Prostate gland (tissue), 2 donors: ENCODE data around the gene KRCC1. TPM values are rescaled to one million over a fixed set of nuclear protein-coding genes. Genes with fewer than 3 reads are reported as not detected.

Experiments used
- DNase-seq: peaks from one replicate; pipeline ENCODE4 v3.0.0-alpha.2; 2019; ENCODE audit warnings: low spot score
- H3K27ac ChIP-seq, 2 donors: fragments of 200-600 bp; sonication (generic); 2 replicates each; pipeline ENCODE4 v1.5.1; 2017 to 2019
- H3K27me3 ChIP-seq: fragments of 200-600 bp; sonication (generic); replicated peaks from 2 replicates; pipeline ENCODE4 v1.5.1; 2019; ENCODE audit not compliant: insufficient read depth
- H3K36me3 ChIP-seq, 2 donors: fragments of 200-600 bp; sonication (generic); 1 replicate in 1 of 2; 2 replicates in 1 of 2; pipeline versions ENCODE4 v1.5.1 to v1.8.1; 2017 to 2019
- H3K4me1 ChIP-seq: fragments of 200-600 bp; sonication (generic); replicated peaks from 2 replicates; pipeline ENCODE4 v1.5.1; 2019
- H3K4me3 ChIP-seq, 2 donors: fragments of 200-600 bp; sonication (generic); 2 replicates each; pipeline ENCODE4 v1.5.1; 2017 to 2019
- H3K9me3 ChIP-seq: fragments of 200-600 bp; sonication (generic); 2 replicates; pipeline ENCODE4 v1.5.1; 2017
- POLR2A ChIP-seq: fragments of 450-650 bp; IDR thresholded peaks from one replicate; pipeline ENCODE4 v1.6.1; 2016; ENCODE audit warnings: antibody characterized with exemption, mild to moderate bottlenecking
- POLR2AphosphoS5 ChIP-seq: sonication (generic); formaldehyde crosslinking; IDR thresholded peaks from one replicate; pipeline ENCODE4 v1.6.1; 2017; ENCODE audit warnings: antibody characterized with exemption
- WGBS: methylation state at CpG from one replicate; pipeline ENCODE4 v1.1.5; 2018; 5-methylcytosine and 5-hydroxymethylcytosine counted together
- intact Hi-C: fragments of 100-400 bp; cut with DNase I; formaldehyde crosslinking; loops from one replicate; pipeline ENCODE4 v1.14.2; 2022
- total RNA-seq, 2 donors: library from RNA; depleted of rRNA; stranded (reverse); fragments of >200 nt; gene quantifications; one replicate each; pipeline ENCODE4 v1.1.0, GENCODE V29; 2016
- TF ChIP-seq, protein P1 (sequence below), 4 experiments: fragments of 200-600 bp in 2 of 4; fragments of 450-650 bp in 2 of 4; sonication (generic) in 2 of 4; IDR thresholded peaks; 1 replicate in 3 of 4; 2 replicates in 1 of 4; pipeline ENCODE4 v1.5.1; 2016 to 2019; ENCODE audit warnings: antibody characterized with exemption in 4 of 4, mild to moderate bottlenecking in 2 of 4, moderate library complexity in 2 of 4

Gene KRCC1
- total RNA-seq, 2 donors from 2014 or later, result 18.7 to 36.6 TPM

DNA sequence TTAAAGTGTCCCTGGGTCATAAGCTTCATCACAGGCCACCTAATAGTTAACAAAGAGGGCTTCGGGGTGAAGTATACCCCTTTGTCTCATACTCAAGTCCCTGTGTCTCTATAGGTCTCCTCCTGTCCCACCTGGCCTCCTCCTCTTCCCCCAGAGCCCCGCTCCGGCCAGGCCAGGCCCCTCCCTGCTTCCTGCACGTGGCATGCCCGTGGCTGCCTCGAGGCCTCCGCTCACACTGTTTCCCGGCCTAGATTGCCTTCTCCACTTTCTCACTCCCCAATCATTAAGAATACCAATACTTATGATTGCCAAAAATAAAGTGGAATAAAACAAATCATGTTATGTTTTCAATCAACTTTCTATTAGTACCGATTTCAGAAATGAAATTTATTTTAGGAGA lies 30.8 kb upstream of the KRCC1 start:
- no peaks in the 10 kb centered on the region for H3K36me3 ChIP-seq
- H3K27me3 ChIP-seq, result no peaks in the 10 kb centered on the region
- TF ChIP-seq POLR2AphosphoS5 (no peak), POLR2A (no peak)
- TF ChIP-seq, protein P1, sequence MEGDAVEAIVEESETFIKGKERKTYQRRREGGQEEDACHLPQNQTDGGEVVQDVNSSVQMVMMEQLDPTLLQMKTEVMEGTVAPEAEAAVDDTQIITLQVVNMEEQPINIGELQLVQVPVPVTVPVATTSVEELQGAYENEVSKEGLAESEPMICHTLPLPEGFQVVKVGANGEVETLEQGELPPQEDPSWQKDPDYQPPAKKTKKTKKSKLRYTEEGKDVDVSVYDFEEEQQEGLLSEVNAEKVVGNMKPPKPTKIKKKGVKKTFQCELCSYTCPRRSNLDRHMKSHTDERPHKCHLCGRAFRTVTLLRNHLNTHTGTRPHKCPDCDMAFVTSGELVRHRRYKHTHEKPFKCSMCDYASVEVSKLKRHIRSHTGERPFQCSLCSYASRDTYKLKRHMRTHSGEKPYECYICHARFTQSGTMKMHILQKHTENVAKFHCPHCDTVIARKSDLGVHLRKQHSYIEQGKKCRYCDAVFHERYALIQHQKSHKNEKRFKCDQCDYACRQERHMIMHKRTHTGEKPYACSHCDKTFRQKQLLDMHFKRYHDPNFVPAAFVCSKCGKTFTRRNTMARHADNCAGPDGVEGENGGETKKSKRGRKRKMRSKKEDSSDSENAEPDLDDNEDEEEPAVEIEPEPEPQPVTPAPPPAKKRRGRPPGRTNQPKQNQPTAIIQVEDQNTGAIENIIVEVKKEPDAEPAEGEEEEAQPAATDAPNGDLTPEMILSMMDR (IDR thresholded peaks at IDR 0.05), result no peak
- no peak overlapping the region for H3K4me3 ChIP-seq
- 79% methylated on average over 9 of the region's 9 CpGs for WGBS
- intact Hi-C loops, result no loop called here
- DNase-seq, result no peak
- H3K27ac ChIP-seq, result no peak overlapping the region
- no peaks in the 10 kb centered on the region for H3K9me3 ChIP-seq
- H3K4me1 ChIP-seq, result no peaks in the 10 kb centered on the region

DNA sequence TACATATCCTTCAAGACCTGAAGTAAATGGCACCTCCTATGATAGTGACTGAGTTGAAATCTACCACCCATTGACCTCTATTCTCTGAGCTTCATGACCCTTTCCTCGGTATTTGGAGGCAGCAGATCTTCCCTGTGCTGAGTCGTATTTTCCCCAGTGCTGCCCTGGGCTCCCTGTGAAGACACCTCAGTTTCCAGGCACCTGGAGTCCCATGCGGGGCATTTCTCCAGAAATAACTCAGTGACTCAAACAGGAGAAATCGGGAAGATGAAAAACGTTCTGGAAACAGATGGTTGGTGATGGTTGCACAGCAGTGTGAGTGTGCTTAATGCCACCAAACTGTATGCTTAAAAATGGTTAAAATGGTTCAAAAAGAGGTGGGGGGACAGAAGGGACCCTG lies 30.0 kb upstream of the KRCC1 start:
- 88% methylated on average over 5 of the region's 5 CpGs for WGBS
- Histone ChIP-seq H3K27ac (no peak overlapping the region), H3K9me3 (no peaks in the 10 kb centered on the region), H3K4me3 (no peak overlapping the region), H3K27me3 (no peaks in the 10 kb centered on the region), H3K36me3 (no peaks in the 10 kb centered on the region), H3K4me1 (no peaks in the 10 kb centered on the region)
- TF ChIP-seq POLR2AphosphoS5 (no peak), POLR2A (no peak)
- TF ChIP-seq, protein P1 (IDR thresholded peaks at IDR 0.05), result no peak
- DNase-seq, result no peak
- intact Hi-C loops, result no loop called here

DNA sequence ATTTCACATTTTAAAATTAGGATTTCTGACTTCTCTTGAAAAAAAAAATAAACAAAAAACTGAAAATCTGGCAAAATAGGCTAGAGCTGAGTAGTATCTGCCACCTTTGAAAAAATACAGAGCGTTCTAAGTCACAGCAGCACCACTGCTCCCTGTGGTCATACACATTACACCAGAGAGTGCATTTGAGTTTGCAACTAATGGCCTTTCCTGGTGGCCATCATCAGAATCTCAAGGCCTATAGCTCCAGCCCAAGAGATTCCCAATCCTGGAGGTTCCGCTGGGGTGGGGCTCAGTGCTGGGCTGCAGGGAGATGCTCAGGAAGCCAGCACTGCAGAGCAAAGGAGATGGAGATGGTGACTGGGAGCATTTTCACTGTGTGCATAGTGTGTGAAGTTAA lies 29.5 kb upstream of the KRCC1 start:
- Histone ChIP-seq H3K27me3 (no peaks in the 10 kb centered on the region), H3K4me1 (no peaks in the 10 kb centered on the region), H3K27ac (no peak overlapping the region), H3K4me3 (no peak overlapping the region), H3K36me3 (no peaks in the 10 kb centered on the region), H3K9me3 (no peaks in the 10 kb centered on the region)
- intact Hi-C loops, result no loop called here
- no peak for DNase-seq
- TF ChIP-seq, protein P1 (IDR thresholded peaks at IDR 0.05), result no peak
- TF ChIP-seq POLR2A, result no peak
- TF ChIP-seq POLR2AphosphoS5, result no peak
- WGBS, result 88% methylated on average over 2 of the region's 2 CpGs

- Histone ChIP-seq H3K27ac (no peak overlapping the region), H3K4me3 (no peak overlapping the region), H3K4me1 (no peaks in the 10 kb centered on the region), H3K36me3 (no peaks in the 10 kb centered on the region), H3K27me3 (no peaks in the 10 kb centered on the region), H3K9me3 (no peaks in the 10 kb centered on the region)
- no peak for DNase-seq
- 69% methylated on average over 1 of the region's 1 CpG for WGBS
- TF ChIP-seq POLR2A (no peak), POLR2AphosphoS5 (no peak)
- TF ChIP-seq, protein P1 (IDR thresholded peaks at IDR 0.05), result no peak
- intact Hi-C loops, result no loop called here
Observed at GRCh38 chr2:88082781-88083180, 27.2 kb upstream of the KRCC1 start.

- WGBS, result 79% methylated on average over 4 of the region's 4 CpGs
- no peaks in the 10 kb centered on the region for H3K27me3 ChIP-seq
- H3K9me3 ChIP-seq, result no peaks in the 10 kb centered on the region
- DNase-seq, result no peak
- H3K36me3 ChIP-seq, result no peaks in the 10 kb centered on the region
- no peaks in the 10 kb centered on the region for H3K4me1 ChIP-seq
- no peak overlapping the region for H3K4me3 ChIP-seq
- TF ChIP-seq, protein P1 (IDR thresholded peaks at IDR 0.05), result no peak
- TF ChIP-seq POLR2AphosphoS5 (no peak), POLR2A (no peak)
- no peak overlapping the region for H3K27ac ChIP-seq
- intact Hi-C loops, result no loop called here
Observed at GRCh38 chr2:88081924-88082608, 26.5 kb upstream of the KRCC1 start.
